Nephron (organoid): ENCODE results near the gene LRRC10B.

ENCODE experiments used
- H3K27ac Mint-ChIP-seq, 3 experiments: 2 replicates each; pipeline ENCODE4 v1.8.0; 2020; ENCODE audit warnings: mixed read lengths in 3 of 3, mild to moderate bottlenecking in 2 of 3, moderate library complexity in 1 of 3
- H3K27me3 Mint-ChIP-seq: 2 replicates; pipeline ENCODE4 v1.8.0; 2021; ENCODE audit warnings: low read depth, mild to moderate bottlenecking, moderate library complexity, mixed read lengths
- H3K36me3 Mint-ChIP-seq: 2 replicates; pipeline ENCODE4 v1.8.0; 2020; ENCODE audit warnings: low read depth, mixed read lengths
- H3K4me1 Mint-ChIP-seq: 2 replicates; pipeline ENCODE4 v1.8.0; 2020; ENCODE audit warnings: mixed read lengths
- H3K4me3 Mint-ChIP-seq, 3 experiments: 2 replicates each; pipeline ENCODE4 v1.8.0; 2020; ENCODE audit warnings: mild to moderate bottlenecking in 3 of 3, mixed read lengths in 3 of 3, moderate library complexity in 2 of 3
- H3K9me3 Mint-ChIP-seq: 2 replicates; pipeline ENCODE4 v1.8.0; 2020; ENCODE audit warnings: mixed read lengths
- TF ChIP-seq, protein P1 (sequence below), 3 experiments: fragments of 200-600 bp; sonication (generic); IDR thresholded peaks; one replicate each; pipeline ENCODE4 v1.5.0; 2021; ENCODE audit warnings: antibody characterized with exemption in 3 of 3; ENCODE audit not compliant: unreplicated experiment in 3 of 3

The LRRC10B gene

GRCh38 chr11:61488651-61489291, 19.8 kb upstream of the LRRC10B start:
- Mint-ChIP-seq H3K27ac (peak overlapping the region; percentile 7 to 83 (median 43)), H3K4me3 (peak overlapping the region; percentile 58 to 64 (median 62)), H3K27me3 (peaks cover 7% of the 10 kb centered on the region), H3K9me3 (no peaks in the 10 kb centered on the region), H3K4me1 (peaks cover 52% of the 10 kb centered on the region), H3K36me3 (no peaks in the 10 kb centered on the region)
- TF ChIP-seq, protein P1, sequence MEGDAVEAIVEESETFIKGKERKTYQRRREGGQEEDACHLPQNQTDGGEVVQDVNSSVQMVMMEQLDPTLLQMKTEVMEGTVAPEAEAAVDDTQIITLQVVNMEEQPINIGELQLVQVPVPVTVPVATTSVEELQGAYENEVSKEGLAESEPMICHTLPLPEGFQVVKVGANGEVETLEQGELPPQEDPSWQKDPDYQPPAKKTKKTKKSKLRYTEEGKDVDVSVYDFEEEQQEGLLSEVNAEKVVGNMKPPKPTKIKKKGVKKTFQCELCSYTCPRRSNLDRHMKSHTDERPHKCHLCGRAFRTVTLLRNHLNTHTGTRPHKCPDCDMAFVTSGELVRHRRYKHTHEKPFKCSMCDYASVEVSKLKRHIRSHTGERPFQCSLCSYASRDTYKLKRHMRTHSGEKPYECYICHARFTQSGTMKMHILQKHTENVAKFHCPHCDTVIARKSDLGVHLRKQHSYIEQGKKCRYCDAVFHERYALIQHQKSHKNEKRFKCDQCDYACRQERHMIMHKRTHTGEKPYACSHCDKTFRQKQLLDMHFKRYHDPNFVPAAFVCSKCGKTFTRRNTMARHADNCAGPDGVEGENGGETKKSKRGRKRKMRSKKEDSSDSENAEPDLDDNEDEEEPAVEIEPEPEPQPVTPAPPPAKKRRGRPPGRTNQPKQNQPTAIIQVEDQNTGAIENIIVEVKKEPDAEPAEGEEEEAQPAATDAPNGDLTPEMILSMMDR (IDR thresholded peaks at IDR 0.05; ENCODE audit: unreplicated experiment in 3 of 3), result no peak

DNA sequence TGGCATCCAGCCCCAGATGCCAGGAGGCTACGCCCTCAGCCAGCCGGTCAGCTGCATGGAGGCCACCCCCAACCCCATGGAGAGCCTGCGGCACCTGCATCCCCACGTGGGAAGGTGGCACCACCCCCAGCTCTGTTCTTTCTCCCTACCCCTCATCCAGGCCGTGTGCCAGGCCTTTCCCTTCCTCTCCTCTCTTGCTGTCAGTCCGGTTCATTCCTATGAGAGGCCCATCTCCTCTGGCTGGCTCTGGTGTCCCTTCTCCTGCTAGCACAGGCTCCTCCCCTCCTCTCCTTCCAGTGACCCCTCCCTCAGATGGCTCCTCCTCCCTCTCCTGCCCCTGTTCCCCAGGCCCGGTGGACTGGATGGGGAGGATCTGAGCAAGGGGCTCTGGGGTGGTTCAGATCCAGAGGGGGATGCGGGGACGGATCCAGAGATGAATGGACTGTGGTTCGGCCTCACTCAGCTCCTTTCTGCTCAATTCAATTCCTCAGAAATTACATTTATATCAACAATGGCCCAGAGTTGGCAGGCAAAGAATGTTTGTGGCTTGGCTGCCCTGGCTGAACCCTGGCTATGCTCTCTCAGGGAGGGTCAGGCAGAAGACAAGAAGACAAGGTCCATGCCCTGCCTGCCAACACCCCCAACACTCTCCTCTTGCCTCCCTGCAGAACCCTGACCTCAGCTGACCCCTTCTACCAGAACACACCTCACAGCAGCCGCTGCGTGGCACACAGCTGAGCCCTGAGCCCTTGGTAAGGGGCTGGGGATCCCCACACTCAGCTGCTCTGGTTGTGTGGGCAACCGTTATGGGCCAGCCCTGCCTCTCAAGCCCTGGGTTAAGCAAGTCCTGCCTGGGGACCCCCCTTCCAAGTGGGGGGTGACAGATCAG, 18.5 kb upstream of the LRRC10B start:
- Mint-ChIP-seq H3K9me3 (no peaks in the 10 kb centered on the region), H3K4me3 (peak overlapping the region in 1 of 3 experiments; percentile 52), H3K36me3 (no peaks in the 10 kb centered on the region), H3K4me1 (peaks cover 60% of the 10 kb centered on the region), H3K27ac (peak overlapping the region in 2 of 3 experiments; percentile 7 to 59), H3K27me3 (peaks cover 3% of the 10 kb centered on the region)
- TF ChIP-seq, protein P1 (IDR thresholded peaks at IDR 0.05; ENCODE audit: unreplicated experiment in 3 of 3), result no peak

DNA sequence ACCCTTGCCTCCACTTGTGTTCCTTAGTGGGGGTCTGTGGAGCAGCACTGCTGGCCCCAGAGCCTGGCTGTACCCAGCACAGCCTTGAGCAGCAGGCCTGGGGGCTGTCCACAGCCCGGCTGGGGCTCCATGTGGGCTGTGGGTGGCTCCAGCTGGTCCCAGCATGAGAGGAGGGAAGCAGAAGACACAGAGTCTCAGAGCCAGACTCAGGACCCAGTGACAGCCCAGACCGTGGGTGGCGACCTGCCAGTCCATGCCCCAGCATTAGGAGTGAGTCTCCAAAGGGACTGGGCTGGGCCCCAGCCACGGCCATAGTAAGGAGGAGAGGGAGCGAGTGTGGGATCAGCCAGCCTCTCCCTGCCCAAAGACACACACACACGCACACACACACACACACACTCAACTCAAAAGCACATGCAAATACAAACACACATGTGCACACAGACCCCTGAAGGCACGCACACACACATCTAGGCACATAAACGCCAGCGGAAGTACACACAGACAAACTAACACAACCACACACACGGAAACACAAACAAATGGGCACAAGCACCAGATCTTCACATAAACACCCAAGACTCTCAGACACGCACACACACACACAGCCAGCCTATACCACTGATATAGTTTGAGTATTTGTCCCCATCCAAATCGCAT, 16.7 kb upstream of the LRRC10B start:
- H3K4me3 Mint-ChIP-seq, result no peak overlapping the region
- H3K9me3 Mint-ChIP-seq, result no peaks in the 10 kb centered on the region
- peaks cover 55% of the 10 kb centered on the region for H3K4me1 Mint-ChIP-seq
- peaks cover 3% of the 10 kb centered on the region for H3K27me3 Mint-ChIP-seq
- TF ChIP-seq, protein P1 (IDR thresholded peaks at IDR 0.05; ENCODE audit: unreplicated experiment in 3 of 3), result no peak
- peak overlapping the region in 1 of 3 experiments; percentile 33 for H3K27ac Mint-ChIP-seq
- no peaks in the 10 kb centered on the region for H3K36me3 Mint-ChIP-seq

- peaks cover 3% of the 10 kb centered on the region for H3K27me3 Mint-ChIP-seq
- no peak overlapping the region for H3K4me3 Mint-ChIP-seq
- TF ChIP-seq, protein P1 (IDR thresholded peaks at IDR 0.05; ENCODE audit: unreplicated experiment in 3 of 3), result no peak
- H3K36me3 Mint-ChIP-seq, result no peaks in the 10 kb centered on the region
- H3K27ac Mint-ChIP-seq, result no peak overlapping the region
- peaks cover 36% of the 10 kb centered on the region for H3K4me1 Mint-ChIP-seq
- H3K9me3 Mint-ChIP-seq, result no peaks in the 10 kb centered on the region
Observed at GRCh38 chr11:61494381-61494961, 14.1 kb upstream of the LRRC10B start.

GRCh38 chr11:61495801-61496601, 12.5 kb upstream of the LRRC10B start:
- H3K4me1 Mint-ChIP-seq, result peaks cover 21% of the 10 kb centered on the region
- no peaks in the 10 kb centered on the region for H3K36me3 Mint-ChIP-seq
- H3K27ac Mint-ChIP-seq, result peak overlapping the region in 1 of 3 experiments; percentile 50
- TF ChIP-seq, protein P1 (IDR thresholded peaks at IDR 0.05; ENCODE audit: unreplicated experiment in 3 of 3), result no peak
- H3K4me3 Mint-ChIP-seq, result no peak overlapping the region
- no peaks in the 10 kb centered on the region for H3K9me3 Mint-ChIP-seq
- H3K27me3 Mint-ChIP-seq, result peaks cover 7% of the 10 kb centered on the region
